ENCODE data around the gene HJURP. TPM values are rescaled to one million over a fixed set of nuclear protein-coding genes. Genes with fewer than 3 reads are reported as not detected.

The HJURP gene
- total RNA-seq, 1 experiment from 2014 or later: 25.0 TPM

GRCh38 chr2:233789554-233789953, 64.8 kb downstream of the HJURP start:
- DNase-seq (ENCODE audit: low read depth, low spot score): no peak

More at GRCh38 chr2:233789554-233789953, 64.8 kb downstream of the HJURP start:
- in situ Hi-C loops (cut with HindIII; ENCODE audit: low pct_unique_long_range_greater_than_20kb, low sequenced_read_pairs): no loop called here

Other genes starting within 250 kb of the HJURP start
- gene UGT1A8, start 236.9 kb downstream of the HJURP start, total RNA-seq (2014; rRNA removed; shearing (Covaris generic)): not detected in 2 replicates
- gene UGT1A10, start 218.1 kb downstream of the HJURP start, total RNA-seq (2014; rRNA removed; shearing (Covaris generic)): not detected in 2 replicates
- gene UGT1A9, start 182.6 kb downstream of the HJURP start, total RNA-seq (2014; rRNA removed; shearing (Covaris generic)): not detected in 2 replicates
- not detected in 2 replicates for gene UGT1A7, start 172.6 kb downstream of the HJURP start, total RNA-seq (2014; rRNA removed; shearing (Covaris generic))
- gene UGT1A6, start 161.6 kb downstream of the HJURP start, total RNA-seq (2014; rRNA removed; shearing (Covaris generic)): not detected in 2 replicates
- gene UGT1A5, start 141.6 kb downstream of the HJURP start, total RNA-seq (2014; rRNA removed; shearing (Covaris generic)): not detected in 2 replicates
- not detected in 2 replicates for gene UGT1A4, start 135.8 kb downstream of the HJURP start, total RNA-seq (2014; rRNA removed; shearing (Covaris generic))
- not detected in 2 replicates for gene UGT1A3, start 125.5 kb downstream of the HJURP start, total RNA-seq (2014; rRNA removed; shearing (Covaris generic))
- not detected in 2 replicates for gene UGT1A1, start 94.3 kb downstream of the HJURP start, total RNA-seq (2014; rRNA removed; shearing (Covaris generic))
- 0.08 TPM in 1 of 2 replicates, not detected in the other for gene MROH2A, start 76.2 kb downstream of the HJURP start, total RNA-seq (2014; rRNA removed; shearing (Covaris generic))
- gene TRPM8, start 62.8 kb upstream of the HJURP start, total RNA-seq (2014; rRNA removed; shearing (Covaris generic)): 28.7 and 32.7 TPM in 2 replicates
- not detected in 2 replicates for gene SPP2, start 196.2 kb upstream of the HJURP start, total RNA-seq (2014; rRNA removed; shearing (Covaris generic))

Measured in SK-MEL-5 (cell line).